MCF 10A (cell line): ENCODE data around the gene SLC2A2. TPM values are rescaled to one million over a fixed set of nuclear protein-coding genes. Genes with fewer than 3 reads are reported as not detected.
"Not testable (repeated sequence)": the region's sequence is repeated elsewhere in the genome, so short reads cannot be mapped to it uniquely, and the experiment has no call there.

Source experiments
- BruUV-seq: library from RNA; stranded (reverse); fragments of 400-500 nt; replicated peaks from 2 replicates; lab custom pipeline; 2021; lab: Mats Ljungman, UMichigan
- CTCF ChIA-PET: fragments of 300-600 bp; sonication (Branson Sonifier 250); formaldehyde crosslinking; extraction: SDS; loops from one replicate; lab custom pipeline; 2021; ENCODE audit warnings: antibody characterized with exemption, inconsistent platforms; lab: Yijun Ruan, JAX
- POLR2A ChIA-PET: fragments of 300-600, 350-650 bp; sonication (Branson Sonifier 250); formaldehyde crosslinking; extraction: SDS; loops from one replicate; lab custom pipeline; 2020; ENCODE audit warnings: antibody characterized with exemption, inconsistent platforms; lab: Yijun Ruan, JAX
- DNase-seq: peaks from one replicate; pipeline ENCODE4 v3.0.0-alpha.2; 2018; ENCODE audit not compliant: unreplicated experiment
- H3K27ac Mint-ChIP-seq: one replicate; pipeline ENCODE4 v1.8.0; 2022; ENCODE audit warnings: mild to moderate bottlenecking, low read depth, mixed read lengths; ENCODE audit not compliant: unreplicated experiment
- H3K27me3 Mint-ChIP-seq: one replicate; pipeline ENCODE4 v1.8.0; 2022; ENCODE audit warnings: mixed read lengths; ENCODE audit not compliant: insufficient read depth, unreplicated experiment
- H3K36me3 Mint-ChIP-seq: one replicate; pipeline ENCODE4 v1.8.0; 2022; ENCODE audit warnings: mild to moderate bottlenecking, moderate library complexity, mixed read lengths; ENCODE audit not compliant: insufficient read depth, unreplicated experiment
- H3K4me1 Mint-ChIP-seq: one replicate; pipeline ENCODE4 v1.8.0; 2022; ENCODE audit warnings: mixed read lengths; ENCODE audit not compliant: insufficient read depth, unreplicated experiment
- H3K4me3 Mint-ChIP-seq: one replicate; pipeline ENCODE4 v1.8.0; 2022; ENCODE audit warnings: mild to moderate bottlenecking, moderate library complexity, mixed read lengths; ENCODE audit not compliant: unreplicated experiment
- H3K9me3 Mint-ChIP-seq: one replicate; pipeline ENCODE4 v1.8.0; 2022; ENCODE audit warnings: mixed read lengths; ENCODE audit not compliant: unreplicated experiment
- intact Hi-C: fragments of 100-400 bp; cut with micrococcal nuclease; formaldehyde crosslinking; loops from 2 replicates; pipeline ENCODE4 v1.14.1; 2022
- total RNA-seq: library from RNA; stranded (reverse); gene quantifications from 2 replicates; pipeline ENCODE4 v1.2.3, GENCODE V29; 2022
- TF ChIP-seq, protein P1 (sequence below): fragments of 200-600 bp; IDR thresholded peaks from one replicate; pipeline ENCODE4 v1.8.0; 2022; ENCODE audit warnings: antibody characterized with exemption, mild to moderate bottlenecking; ENCODE audit not compliant: unreplicated experiment

The SLC2A2 gene
- total RNA-seq, 1 experiment from 2014 or later = not detected

DNA sequence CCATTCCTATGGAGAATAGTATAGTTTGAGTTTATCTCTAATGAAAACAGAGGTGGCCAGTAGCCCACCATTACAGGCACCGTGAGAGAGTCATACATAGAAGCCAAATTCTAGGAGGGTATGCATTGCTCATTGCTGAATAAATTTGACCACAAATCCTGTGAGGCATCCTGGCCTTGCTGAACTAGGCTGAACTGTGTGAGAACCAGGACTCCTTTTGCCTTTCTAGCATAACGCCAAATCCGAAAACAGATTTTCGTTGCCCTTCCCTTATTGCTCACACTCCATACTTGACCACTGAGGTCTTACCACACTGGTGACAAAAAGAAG is 50.4 kb downstream of the SLC2A2 start:
- Mint-ChIP-seq H3K9me3 (no peaks in the 10 kb centered on the region), H3K27me3 (no peaks in the 10 kb centered on the region), H3K4me1 (no peaks in the 10 kb centered on the region), H3K4me3 (no peak overlapping the region), H3K27ac (no peak overlapping the region), H3K36me3 (no peaks in the 10 kb centered on the region)
- intact Hi-C loops = no loop called here
- DNase-seq = no peak
- ChIA-PET CTCF (interaction anchor here (0.6 to 1.9 kb wide), 2 partner anchors 11 to 80 kb away, joined by 3 to 9 read pairs; no protein-coding TSS in a partner anchor), POLR2A (interaction anchor here (0.6 kb wide), 1 partner anchor 1411 kb away, joined by 3 read pairs; no protein-coding TSS in a partner anchor)
- TF ChIP-seq, protein P1, sequence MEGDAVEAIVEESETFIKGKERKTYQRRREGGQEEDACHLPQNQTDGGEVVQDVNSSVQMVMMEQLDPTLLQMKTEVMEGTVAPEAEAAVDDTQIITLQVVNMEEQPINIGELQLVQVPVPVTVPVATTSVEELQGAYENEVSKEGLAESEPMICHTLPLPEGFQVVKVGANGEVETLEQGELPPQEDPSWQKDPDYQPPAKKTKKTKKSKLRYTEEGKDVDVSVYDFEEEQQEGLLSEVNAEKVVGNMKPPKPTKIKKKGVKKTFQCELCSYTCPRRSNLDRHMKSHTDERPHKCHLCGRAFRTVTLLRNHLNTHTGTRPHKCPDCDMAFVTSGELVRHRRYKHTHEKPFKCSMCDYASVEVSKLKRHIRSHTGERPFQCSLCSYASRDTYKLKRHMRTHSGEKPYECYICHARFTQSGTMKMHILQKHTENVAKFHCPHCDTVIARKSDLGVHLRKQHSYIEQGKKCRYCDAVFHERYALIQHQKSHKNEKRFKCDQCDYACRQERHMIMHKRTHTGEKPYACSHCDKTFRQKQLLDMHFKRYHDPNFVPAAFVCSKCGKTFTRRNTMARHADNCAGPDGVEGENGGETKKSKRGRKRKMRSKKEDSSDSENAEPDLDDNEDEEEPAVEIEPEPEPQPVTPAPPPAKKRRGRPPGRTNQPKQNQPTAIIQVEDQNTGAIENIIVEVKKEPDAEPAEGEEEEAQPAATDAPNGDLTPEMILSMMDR = no peak
- no TSS peak for BruUV-seq

GRCh38 chr3:170975283-170976189 is 51.0 kb downstream of the SLC2A2 start:
- H3K9me3 Mint-ChIP-seq = no peaks in the 10 kb centered on the region
- DNase-seq = no peak
- CTCF ChIA-PET = interaction anchor here (1.9 kb wide), 1 partner anchor 10 kb away, joined by 9 read pairs; no protein-coding TSS in a partner anchor

DNA sequence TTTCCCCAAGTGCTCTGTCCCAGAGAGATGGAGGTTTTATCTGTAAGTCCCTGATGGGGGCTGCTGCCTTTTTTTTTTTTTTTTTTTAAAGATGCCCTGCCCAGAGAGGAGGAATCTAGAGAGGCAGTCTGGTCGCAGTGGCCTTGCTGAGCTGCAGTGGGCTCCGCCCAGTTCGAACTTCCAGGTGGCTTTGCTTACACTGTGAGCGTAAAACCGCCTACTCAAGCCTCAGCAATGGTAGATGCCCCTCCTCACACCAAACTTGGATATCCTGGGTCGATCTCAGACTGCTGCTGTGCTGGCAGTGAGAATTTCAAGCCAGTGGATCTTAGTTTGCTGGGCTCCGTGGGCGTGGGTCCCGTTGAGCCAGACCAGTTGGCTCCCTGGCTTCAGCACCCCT is 51.6 kb downstream of the SLC2A2 start:
- intact Hi-C loops = no loop called here
- no peaks in the 10 kb centered on the region for H3K4me1 Mint-ChIP-seq

More at GRCh38 chr3:170975283-170976189, 51.0 kb downstream of the SLC2A2 start:
- TF ChIP-seq, protein P1 = no peak
- Mint-ChIP-seq H3K4me3 (no peak overlapping the region), H3K36me3 (no peaks in the 10 kb centered on the region), H3K27me3 (no peaks in the 10 kb centered on the region), H3K4me1 (no peaks in the 10 kb centered on the region), H3K27ac (no peak overlapping the region)
- BruUV-seq = no TSS peak
- intact Hi-C loops = no loop called here
- POLR2A ChIA-PET = interaction anchor here (0.6 kb wide), 1 partner anchor 1411 kb away, joined by 3 read pairs; no protein-coding TSS in a partner anchor

DNA sequence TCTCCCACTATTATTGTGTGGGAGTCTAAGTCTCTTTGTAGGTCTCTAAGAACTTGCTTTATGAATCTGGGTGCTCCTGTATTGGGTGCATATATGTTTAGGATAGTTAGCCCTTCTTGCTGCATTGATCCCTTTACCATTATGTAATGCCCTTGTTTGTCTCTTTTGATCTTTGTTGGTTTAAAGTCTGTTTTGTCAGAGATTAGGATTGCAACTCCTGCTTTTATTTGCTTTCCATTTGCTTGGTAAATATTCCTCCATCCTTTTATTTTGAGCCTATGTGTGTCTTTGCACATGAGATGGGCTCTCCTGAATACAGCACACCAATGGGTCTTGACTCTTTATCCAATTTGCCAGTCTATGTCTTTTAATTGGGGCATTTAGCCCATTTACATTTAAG is 53.6 kb downstream of the SLC2A2 start:
- BruUV-seq, H3K27me3 Mint-ChIP-seq, H3K9me3 Mint-ChIP-seq, H3K36me3 Mint-ChIP-seq, CTCF ChIA-PET, intact Hi-C loops, H3K4me3 Mint-ChIP-seq, H3K27ac Mint-ChIP-seq, DNase-seq, POLR2A ChIA-PET, H3K4me1 Mint-ChIP-seq: not testable (repeated sequence)

More for the DNA sequence above, 51.6 kb downstream of the SLC2A2 start:
- ChIA-PET CTCF (interaction anchor here (0.6 to 1.9 kb wide), 2 partner anchors 10 to 197 kb away, joined by 4 to 9 read pairs; no protein-coding TSS in a partner anchor), POLR2A (no interaction called here)
- Mint-ChIP-seq H3K36me3 (no peaks in the 10 kb centered on the region), H3K4me3 (no peak overlapping the region), H3K27ac (no peak overlapping the region), H3K27me3 (no peaks in the 10 kb centered on the region), H3K9me3 (no peaks in the 10 kb centered on the region)
- DNase-seq = no peak
- no TSS peak for BruUV-seq
- TF ChIP-seq, protein P1 = no peak
